SU-DHL-6 (cell line): ENCODE results near the gene TNS3.

Experiments
- CTCF ChIP-seq: fragments of 200-600 bp; sonication (generic); IDR thresholded peaks from one replicate; pipeline ENCODE4 v1.5.1; 2017; ENCODE audit warnings: antibody characterized with exemption, mild to moderate bottlenecking, low read length, moderate library complexity; ENCODE audit not compliant: insufficient read depth, poor library complexity, severe bottlenecking
- EZH2phosphoT487 ChIP-seq: fragments of 200-600 bp; sonication (generic), shearing (Covaris generic); conservative IDR thresholded peaks from 2 replicates; pipeline ENCODE4 v1.6.1; 2018; ENCODE audit warnings: mild to moderate bottlenecking, antibody characterized with exemption, low read length, moderate library complexity, mixed read lengths

GRCh38 chr7:47518827-47519226 is 63.1 kb downstream of the TNS3 start:
- no peak for TF ChIP-seq CTCF
- no peak for TF ChIP-seq EZH2phosphoT487
